Stimulated activated CD4-positive, alpha-beta T cell treated with anti-CD3 and anti-CD28 coated beads, Interleukin-2, amount 100 ng/mL, for 48 hours (primary cell): Measurements from ENCODE around the gene SNX25.
"Not testable (repeated sequence)": the region's sequence is repeated elsewhere in the genome, so short reads cannot be mapped to it uniquely, and the experiment has no call there.

Experiments
- DNase-seq, 2 donors: peaks; one replicate each; pipeline ENCODE4 v3.0.0-alpha.2; 2020

Gene SNX25

GRCh38 chr4:185209031-185209851 lies at the start of gene SNX25:
Gene SNX25 (plus strand): TSS chr4:185209598. CDS start chr4:185209827, 229 bp downstream.
- DNase-seq: peak; percentile 79 to 86

DNA sequence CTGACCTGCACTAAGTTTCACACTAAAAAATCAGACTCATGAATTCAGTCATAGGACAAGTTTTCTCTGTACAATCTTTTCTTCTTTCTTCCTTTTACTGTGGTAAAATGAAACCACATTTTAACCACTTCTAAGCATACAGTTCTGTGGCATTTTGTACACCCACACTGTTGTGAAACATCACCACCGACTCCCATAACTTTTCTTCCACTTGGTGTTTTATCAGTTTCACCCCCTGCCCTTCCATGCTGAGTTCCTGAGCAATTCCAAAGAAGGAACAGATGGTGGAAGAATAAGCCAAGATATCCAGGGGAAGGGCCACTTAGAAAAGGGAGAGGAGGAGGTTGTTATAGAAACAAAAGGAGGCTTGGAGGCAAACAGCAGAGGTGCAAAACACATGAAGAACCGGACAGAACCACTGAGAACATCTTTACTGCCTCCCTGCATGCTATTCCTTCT lies 43.8 kb upstream of the SNX25 start:
- no peak for DNase-seq

GRCh38 chr4:185167234-185167633 lies 42.2 kb upstream of the SNX25 start:
- DNase-seq: no peak

GRCh38 chr4:185171373-185172071 lies 37.9 kb upstream of the SNX25 start:
- DNase-seq: no peak

DNA sequence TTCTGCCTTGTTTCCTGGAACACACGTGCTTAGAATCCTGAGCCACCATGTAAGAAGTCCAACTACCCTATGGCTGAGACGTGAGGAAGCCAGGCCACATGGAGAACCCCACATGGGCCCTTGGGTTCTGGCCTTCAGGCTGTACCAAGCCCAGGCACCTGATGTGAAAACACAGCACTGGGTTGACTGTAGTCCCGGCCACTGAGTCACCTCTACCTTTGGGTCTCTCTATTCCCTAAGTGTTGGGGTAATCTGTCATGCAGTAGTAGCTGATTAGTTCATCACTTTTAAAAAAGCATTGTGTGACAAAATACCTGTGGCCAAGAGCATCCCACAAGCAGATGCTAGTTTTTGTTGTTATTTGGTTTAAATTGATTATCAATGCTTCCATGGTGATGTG lies 29.9 kb upstream of the SNX25 start:
- no peak for DNase-seq

GRCh38 chr4:185182239-185182638 lies 27.2 kb upstream of the SNX25 start:
- no peak for DNase-seq

GRCh38 chr4:185183622-185184281 lies 25.6 kb upstream of the SNX25 start:
- DNase-seq: peak; percentile 68 to 77

GRCh38 chr4:185186769-185187168 lies 22.6 kb upstream of the SNX25 start:
- no peak for DNase-seq

- no peak for DNase-seq
Measured at GRCh38 chr4:185189606-185190305, 19.6 kb upstream of the SNX25 start.

GRCh38 chr4:185190306-185190856 lies 19.0 kb upstream of the SNX25 start:
- no peak for DNase-seq

GRCh38 chr4:185192059-185192458 lies 17.3 kb upstream of the SNX25 start:
- DNase-seq: no peak

DNA sequence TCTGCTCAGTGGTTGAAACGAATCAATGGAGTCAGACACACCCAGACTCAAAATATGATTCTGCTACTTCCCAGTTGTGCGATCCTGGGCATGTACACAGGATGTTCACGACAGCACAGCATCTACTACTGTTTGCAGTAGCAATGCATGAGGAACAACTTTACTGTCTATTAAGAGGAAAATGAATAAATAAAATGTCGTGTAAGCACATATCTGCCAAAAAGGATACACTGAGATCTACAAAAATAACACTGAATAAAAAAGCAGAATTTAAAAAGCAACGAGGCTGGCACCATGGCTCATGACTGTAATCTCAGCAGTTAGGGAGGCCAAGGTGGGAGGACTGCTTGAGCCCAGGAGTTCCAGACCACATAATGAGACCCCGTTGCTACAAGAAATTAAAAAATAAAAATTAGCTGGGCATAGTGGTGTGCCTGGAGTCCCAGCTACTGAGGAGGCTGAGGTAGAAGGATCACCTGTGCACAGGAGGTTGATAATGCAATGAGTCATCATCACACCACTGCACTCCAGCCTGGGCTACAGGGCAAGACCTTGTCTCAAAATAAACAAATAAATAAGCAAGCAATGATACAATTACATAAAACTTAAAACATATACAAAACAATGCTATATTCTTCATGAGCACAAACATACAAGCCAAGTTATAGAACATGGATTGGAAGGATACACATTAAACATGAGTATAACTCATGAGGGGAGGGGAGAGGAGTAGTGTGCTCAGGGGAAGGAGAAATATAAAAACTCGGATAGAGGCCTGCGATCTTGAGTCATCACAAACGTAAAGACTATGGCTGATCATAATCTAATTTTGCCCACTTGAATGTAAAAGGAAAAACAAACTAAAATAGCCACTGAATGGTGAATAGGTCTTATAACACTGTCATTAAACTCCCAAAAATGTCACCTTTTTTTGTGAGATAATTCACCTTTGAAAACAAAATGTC lies 14.2 kb upstream of the SNX25 start:
- no peak for DNase-seq

- no peak for DNase-seq
Measured at GRCh38 chr4:185196437-185196836, 13.0 kb upstream of the SNX25 start.

DNA sequence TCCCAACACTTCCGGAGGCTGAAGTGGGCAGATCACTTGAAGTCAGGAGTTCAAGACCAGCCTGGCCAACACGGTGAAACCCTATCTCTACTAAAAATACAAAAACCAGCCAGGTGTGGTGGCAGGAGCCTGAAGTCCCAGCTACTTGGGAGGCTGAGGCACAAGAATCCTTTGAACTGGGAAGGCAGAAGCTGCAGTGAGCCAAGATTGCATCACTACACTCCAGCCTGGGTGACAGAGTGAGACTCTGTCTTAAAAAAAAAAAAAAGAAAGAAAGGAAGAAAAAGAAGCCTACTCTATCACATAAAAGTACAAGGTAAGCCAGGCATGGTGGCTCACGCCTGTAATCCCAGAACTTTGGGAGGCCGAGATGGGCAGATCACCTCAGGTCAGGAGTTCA lies 11.2 kb upstream of the SNX25 start:
- DNase-seq: not testable (repeated sequence)

GRCh38 chr4:185201977-185202962 lies 7.1 kb upstream of the SNX25 start:
- no peak for DNase-seq

DNA sequence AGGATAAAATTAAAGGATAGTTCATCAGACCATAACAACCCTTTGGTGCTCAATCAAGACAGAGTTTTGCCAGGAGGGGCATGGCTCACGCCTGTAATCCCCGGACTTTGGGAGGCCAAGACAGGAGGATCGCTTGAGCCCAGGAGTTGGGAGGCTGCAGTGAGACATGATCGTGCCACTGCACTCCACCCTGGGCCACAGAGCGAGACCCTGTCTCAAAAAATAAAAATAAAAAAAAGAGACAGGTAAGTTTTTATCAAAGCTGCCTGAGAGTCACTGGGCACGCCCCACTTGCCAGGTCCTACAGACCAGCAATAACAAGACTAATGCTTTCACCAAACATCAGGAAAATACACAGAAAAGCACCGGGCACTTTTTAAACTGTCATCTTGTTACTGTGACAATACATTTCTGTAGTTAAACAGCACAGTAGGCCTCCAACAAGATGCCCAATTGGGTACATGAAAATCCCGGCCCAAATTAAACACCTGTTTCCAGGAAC lies 6.4 kb upstream of the SNX25 start:
- no peak for DNase-seq

DNA sequence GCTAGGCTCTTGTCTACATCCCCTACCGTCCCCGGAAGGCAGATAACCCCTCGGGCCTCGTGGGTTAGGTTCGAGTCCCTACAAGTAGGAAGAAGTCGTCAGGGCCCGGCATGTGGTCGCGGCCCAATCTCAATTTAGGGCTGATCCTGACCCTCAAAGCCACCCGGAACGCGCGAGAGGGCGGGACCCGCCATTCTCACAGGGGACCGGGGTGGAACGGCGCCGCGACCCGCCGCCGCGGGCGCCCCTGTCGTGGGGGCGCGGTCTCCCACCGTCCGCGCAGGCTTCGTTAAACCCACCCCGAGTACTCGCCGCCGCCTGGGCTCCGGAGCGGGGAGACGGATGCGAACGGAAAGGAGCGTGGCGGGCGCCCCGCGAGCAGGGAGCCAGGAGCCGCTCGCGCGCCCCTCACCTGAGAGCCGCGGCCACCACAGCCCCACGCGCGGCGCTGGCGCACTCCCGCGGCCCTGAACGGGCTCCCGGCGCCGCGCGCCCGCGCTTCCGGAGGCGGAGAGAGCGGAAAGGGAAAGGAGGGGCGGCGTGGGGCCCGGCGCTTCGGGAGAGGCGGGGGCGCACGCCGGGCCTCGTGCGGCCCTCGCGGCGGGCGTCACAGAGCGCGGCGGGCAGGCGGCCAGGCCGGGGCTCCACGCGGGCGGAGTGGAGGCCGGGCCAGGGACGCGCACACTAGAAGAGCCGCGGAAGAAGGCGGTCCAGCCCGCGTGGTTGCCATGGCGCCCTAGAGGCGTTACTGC lies 5.7 kb upstream of the SNX25 start, which contains the start of gene CFAP97:
Gene CFAP97 (minus strand): TSS at position 515 of the 752 bp plus-strand sequence. CDS start 12,804 bp downstream, outside the sequence.
- DNase-seq: peak; percentile 58 to 66

DNA sequence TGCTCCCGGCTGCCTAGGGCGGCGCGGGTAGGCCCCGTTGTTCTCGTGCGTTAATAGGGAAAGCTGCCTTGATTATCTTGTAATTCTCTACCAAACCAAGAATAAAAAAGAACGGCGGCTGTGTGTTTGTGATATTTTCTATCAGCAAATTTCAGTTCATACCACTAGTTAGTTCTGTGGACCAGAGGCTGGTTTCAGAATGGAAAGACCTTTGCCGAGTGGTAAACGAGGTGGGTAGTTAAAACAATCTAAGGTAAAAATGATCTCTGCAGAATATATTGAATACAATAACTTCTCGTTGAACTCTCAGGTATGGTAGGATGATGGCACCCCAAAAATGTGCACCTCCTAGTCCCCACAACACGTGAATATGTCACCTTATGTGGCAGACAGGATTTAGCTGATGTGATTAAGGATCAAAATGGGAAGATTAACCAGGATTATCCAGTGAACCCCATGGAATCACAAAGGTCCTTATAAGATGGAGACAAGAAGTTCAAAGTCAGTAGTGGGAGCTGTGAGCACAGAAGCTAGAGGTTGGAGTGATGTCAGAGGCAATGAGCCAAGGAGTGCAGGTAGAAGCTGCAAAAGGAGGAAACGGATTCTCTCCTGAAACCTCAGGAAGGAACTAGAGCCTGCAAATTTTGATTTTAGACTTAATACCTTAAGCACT lies 5.0 kb upstream of the SNX25 start:
- no peak for DNase-seq
